ENCODE results near the gene TMEM245. TPM values are rescaled to one million over a fixed set of nuclear protein-coding genes. Genes with fewer than 3 reads are reported as not detected.

The TMEM245 gene
- total RNA-seq, 2 experiments from 2014 or later, result 25.9 to 39.2 TPM

DNA sequence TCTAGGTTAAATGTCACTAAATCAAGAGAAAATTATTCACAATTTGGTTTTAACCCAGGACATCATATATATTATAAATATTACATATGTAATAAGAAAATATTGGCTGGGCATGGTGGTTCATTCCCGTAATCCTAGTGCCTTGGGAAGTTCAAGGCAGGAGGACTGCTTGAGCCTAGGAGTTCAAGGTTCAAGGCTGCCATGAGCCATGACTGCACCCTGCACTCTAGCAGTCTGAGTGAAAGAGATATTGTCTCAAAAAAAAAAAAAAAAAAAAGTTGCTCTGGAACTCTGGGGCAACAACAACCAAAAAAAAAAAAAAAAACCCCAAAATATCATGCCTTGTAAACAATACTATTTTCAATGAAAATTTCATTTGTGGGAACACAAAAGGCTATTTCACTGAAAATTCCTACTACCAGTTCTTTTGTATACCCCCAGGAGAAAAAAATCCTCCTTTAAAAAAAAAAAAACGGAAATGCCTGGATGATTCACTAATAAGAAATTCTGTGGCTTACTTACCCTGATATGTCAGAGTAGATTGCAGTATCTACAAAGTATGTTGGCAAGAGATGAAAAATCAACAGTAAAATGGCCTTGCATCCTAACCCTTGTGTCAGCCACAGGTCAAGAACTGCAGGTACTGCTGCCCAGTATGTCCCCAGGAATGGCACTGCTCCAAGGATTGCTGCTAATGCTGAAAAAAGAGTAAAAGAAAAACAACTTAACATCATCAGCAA, 83.9 kb downstream of the TMEM245 start:
- H3K36me3 Mint-ChIP-seq, result peaks cover 29% of the 10 kb centered on the region
- no peak overlapping the region for H3K4me3 Mint-ChIP-seq
- no peaks in the 10 kb centered on the region for H3K27me3 Mint-ChIP-seq
- no peaks in the 10 kb centered on the region for H3K9me3 Mint-ChIP-seq (ENCODE audit: low read depth)
- DNase-seq, result no peak
- CTCF ChIA-PET, result no interaction called here
- no peaks in the 10 kb centered on the region for H3K4me1 Mint-ChIP-seq
- H3K27ac Mint-ChIP-seq, result no peak overlapping the region
- ATAC-seq, result no peak

DNA sequence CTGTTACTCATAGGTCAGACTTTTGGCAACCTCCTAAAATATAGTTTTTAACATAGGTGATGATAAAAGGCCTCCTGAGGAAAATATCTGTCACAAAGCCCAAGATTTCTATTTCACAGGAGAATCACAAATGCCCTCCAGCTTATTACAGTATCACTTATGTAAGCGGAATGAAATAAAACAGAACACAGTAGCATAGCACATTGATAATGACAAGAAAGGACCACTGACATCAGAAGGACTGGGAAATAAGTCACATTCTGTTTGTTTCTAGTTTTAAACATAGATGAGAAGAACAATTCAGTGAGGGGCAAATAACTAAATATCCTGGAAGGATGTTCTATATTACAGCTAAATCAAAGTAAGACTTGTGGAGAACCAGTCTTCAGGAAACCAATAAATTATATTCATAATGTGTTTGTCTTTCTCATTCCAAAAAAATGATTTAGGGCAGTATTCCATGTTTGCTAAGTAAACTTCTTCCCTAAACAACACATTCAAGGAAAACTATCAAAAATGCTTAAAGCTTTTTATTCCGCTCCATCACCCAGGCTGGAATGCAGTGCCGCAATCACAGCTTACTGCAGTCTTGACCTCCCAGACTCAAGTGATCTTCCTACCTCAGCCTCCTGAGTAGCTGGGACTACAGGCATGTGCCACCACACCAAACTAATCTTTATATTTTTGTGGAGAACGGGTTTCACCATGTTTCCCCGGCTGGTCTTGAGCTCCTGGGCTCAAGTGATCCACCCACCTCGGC, 85.6 kb downstream of the TMEM245 start:
- no peak overlapping the region for H3K27ac Mint-ChIP-seq
- ATAC-seq, result no peak
- no peaks in the 10 kb centered on the region for H3K9me3 Mint-ChIP-seq (ENCODE audit: low read depth)
- DNase-seq, result no peak
- H3K4me1 Mint-ChIP-seq, result no peaks in the 10 kb centered on the region
- peaks cover 26% of the 10 kb centered on the region for H3K36me3 Mint-ChIP-seq
- H3K27me3 Mint-ChIP-seq, result no peaks in the 10 kb centered on the region
- H3K4me3 Mint-ChIP-seq, result no peak overlapping the region
- CTCF ChIA-PET, result no interaction called here

DNA sequence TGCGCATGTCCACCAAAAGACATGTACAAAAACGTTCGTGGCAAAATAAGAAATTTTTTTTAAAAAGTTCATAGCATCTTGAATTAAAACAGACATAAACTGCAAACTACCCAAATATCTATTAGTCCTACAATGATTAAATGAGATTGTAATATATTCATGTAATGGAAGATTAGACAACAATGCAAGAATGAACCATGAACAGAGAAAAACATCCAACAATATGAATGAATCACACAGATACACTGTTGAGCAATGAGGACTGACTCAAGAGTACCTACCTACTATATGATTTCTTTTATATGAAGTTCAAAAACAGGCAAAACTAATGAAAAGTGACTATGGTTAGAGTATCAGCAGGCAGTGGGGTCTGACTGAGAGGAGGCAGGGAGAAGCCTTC, 88.5 kb downstream of the TMEM245 start:
- H3K36me3 Mint-ChIP-seq, result peaks cover 21% of the 10 kb centered on the region
- CTCF ChIA-PET, result no interaction called here
- no peak overlapping the region for H3K4me3 Mint-ChIP-seq
- no peaks in the 10 kb centered on the region for H3K9me3 Mint-ChIP-seq (ENCODE audit: low read depth)
- H3K27ac Mint-ChIP-seq, result no peak overlapping the region
- no peaks in the 10 kb centered on the region for H3K27me3 Mint-ChIP-seq
- no peak for DNase-seq
- no peaks in the 10 kb centered on the region for H3K4me1 Mint-ChIP-seq
- no peak for ATAC-seq

DNA sequence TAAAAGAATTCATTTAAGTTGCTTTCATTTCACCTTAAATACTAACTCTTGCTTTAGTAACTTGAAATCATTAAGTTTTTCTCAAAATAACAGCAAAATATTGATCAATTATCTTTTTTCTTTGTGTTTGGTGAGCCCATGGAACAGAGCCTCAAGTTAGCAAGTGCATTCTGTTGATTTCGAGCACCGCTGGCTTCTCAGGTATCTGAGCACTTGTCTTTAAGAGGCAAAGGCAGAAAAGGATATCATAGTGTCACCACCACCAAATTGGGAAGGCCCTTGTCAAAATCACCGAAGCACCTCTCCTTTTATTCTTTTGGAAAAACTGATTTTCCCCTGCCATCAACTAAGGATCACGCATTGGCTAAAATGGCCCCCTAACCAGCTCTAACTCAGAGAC, 89.3 kb downstream of the TMEM245 start:
- Mint-ChIP-seq H3K4me3 (no peak overlapping the region), H3K4me1 (no peaks in the 10 kb centered on the region), H3K36me3 (peaks cover 18% of the 10 kb centered on the region), H3K27ac (no peak overlapping the region), H3K27me3 (no peaks in the 10 kb centered on the region), H3K9me3 (ENCODE audit: low read depth) (no peaks in the 10 kb centered on the region)
- DNase-seq, result no peak
- no peak for ATAC-seq
- CTCF ChIA-PET, result no interaction called here

DNA sequence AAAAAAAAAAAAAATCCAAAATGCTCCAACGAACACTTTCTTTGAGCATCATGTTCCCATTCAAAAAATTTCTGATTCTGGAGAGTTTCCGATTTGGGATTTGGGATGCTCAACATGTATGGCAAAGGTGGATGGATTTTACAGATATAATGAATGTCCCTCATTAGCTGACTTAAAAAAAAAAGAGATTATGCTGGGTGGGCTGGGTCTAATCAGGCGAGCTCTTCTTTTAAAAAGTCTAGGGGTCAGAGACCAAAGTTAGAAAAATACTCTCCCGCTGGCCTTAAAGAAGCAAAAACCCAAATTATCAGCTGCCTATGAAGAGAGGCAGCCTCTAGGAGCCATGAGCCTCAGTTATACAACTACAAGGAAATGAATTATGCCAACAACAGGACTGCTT, 91.3 kb downstream of the TMEM245 start:
- Mint-ChIP-seq H3K27me3 (no peaks in the 10 kb centered on the region), H3K36me3 (peaks cover 12% of the 10 kb centered on the region), H3K27ac (no peak overlapping the region), H3K9me3 (ENCODE audit: low read depth) (no peaks in the 10 kb centered on the region), H3K4me3 (no peak overlapping the region), H3K4me1 (no peaks in the 10 kb centered on the region)
- ATAC-seq, result no peak
- DNase-seq, result no peak
- CTCF ChIA-PET, result no interaction called here

DNA sequence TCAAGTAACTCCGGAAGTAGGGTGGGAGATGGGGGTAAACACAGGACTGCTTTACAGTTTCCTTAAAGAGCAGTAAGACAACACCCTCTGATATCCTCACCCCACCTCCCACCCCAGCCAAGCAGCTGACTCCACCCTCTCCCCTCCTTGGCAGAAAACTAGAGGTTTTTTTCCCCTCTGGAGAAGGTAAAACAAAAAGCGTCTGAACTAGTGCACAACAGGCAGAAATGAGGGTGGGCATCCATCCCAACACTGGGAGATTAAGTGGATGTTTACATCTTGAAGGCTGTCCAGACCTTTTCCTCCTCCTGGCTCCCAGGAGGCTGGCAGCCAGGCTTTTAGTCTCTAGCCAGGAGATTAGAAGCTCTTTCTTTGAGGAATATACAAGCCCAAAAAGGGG, 92.6 kb downstream of the TMEM245 start:
- no peak for DNase-seq
- Mint-ChIP-seq H3K36me3 (peaks cover 6% of the 10 kb centered on the region), H3K27me3 (no peaks in the 10 kb centered on the region), H3K27ac (no peak overlapping the region), H3K4me1 (no peaks in the 10 kb centered on the region), H3K4me3 (no peak overlapping the region), H3K9me3 (ENCODE audit: low read depth) (no peaks in the 10 kb centered on the region)
- CTCF ChIA-PET, result no interaction called here
- ATAC-seq, result no peak

DNA sequence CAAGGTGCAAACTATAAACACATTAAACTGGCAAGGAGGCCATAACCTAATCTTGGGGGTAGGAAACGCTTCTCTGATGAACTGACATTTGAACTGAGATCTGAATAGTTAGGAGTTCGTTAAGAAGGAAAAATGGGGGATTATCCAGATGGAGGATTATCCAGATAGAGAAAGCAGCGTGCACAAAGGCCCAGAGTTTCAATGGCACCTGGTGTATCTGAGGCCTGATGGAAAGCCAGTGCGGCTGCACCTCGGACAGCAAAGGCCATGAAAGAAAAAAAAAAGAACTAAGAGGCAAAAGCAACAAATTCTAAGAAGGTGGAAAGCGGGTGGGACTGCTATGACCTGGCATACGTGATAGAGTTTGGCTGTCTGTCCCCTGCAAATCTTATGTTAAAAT, 93.4 kb downstream of the TMEM245 start:
- Mint-ChIP-seq H3K4me3 (no peak overlapping the region), H3K36me3 (peaks cover 4% of the 10 kb centered on the region), H3K9me3 (ENCODE audit: low read depth) (no peaks in the 10 kb centered on the region), H3K27ac (no peak overlapping the region), H3K4me1 (no peaks in the 10 kb centered on the region), H3K27me3 (no peaks in the 10 kb centered on the region)
- CTCF ChIA-PET, result no interaction called here
- ATAC-seq (no peak), DNase-seq (no peak)

DNA sequence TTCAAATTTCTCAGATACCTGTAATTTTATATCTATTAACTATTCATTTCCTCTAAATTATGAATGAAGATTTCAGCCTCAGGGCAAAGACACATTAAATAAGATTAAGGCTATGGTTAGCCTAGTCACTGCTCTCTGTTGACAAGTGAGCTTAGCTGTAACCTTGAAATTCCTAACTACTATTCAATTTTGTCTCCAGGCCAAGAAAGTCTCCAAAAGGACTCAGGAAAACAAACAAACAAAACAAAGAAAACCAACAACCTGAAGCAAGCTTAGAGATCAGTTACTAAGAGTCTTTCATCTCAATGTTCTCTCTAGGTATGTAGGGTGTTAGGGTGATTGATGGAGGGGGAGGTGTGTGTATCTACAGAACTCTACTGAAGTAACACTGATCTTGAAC, 96.9 kb downstream of the TMEM245 start:
- CTCF ChIA-PET, result interaction anchor here (1.2 kb wide), 1 partner anchor 24 kb away, joined by 3 read pairs; no protein-coding TSS in a partner anchor
- Mint-ChIP-seq H3K4me3 (no peak overlapping the region), H3K36me3 (peaks cover 7% of the 10 kb centered on the region), H3K9me3 (ENCODE audit: low read depth) (no peaks in the 10 kb centered on the region), H3K27ac (no peak overlapping the region), H3K4me1 (peaks cover 4% of the 10 kb centered on the region), H3K27me3 (no peaks in the 10 kb centered on the region)
- DNase-seq, result no peak
- ATAC-seq, result no peak

DNA sequence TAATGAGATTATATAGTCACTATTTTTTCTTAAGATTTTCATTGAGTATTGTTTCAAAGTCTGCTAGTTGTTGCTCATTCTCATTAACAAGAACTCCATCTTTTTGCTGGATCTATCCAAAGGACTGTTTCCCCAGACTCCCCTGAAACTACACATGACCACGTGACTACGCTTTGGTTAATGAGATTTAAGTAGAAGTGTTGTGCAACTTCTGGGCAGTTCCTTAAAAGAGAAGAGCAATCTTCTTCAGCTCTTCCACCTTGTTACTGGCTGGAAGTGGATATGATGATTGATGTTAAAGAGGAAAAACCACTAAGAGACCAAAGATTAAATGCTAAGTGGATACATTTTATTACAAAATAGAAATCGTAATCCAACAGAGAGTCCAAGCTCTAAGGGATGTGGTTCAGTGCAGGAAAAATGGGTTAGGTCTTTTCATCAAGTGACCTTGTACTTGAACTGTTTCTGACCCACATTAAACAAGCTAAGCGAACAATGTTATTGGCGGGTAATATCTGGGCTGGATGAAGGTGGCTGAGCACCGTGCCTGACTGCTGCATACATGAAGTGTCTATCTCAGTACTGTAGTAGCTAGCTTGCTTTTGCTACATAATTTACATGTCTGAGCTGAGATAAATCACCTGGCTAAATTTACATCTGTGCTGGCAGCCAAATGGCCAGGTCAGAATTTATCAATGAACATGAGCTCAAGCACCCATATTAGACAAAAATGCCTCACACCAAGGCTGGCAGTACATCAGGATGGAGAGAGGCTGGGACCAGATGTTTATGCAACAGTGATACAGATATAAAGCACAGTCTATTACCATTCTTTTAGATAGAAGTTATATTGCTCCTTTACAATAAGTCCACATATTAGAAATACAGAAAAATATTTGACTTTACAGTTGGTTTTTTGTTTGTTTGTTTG, 98.9 kb downstream of the TMEM245 start:
- H3K4me3 Mint-ChIP-seq, result no peak overlapping the region
- H3K27me3 Mint-ChIP-seq, result no peaks in the 10 kb centered on the region
- no peaks in the 10 kb centered on the region for H3K9me3 Mint-ChIP-seq (ENCODE audit: low read depth)
- peaks cover 4% of the 10 kb centered on the region for H3K4me1 Mint-ChIP-seq
- peaks cover 7% of the 10 kb centered on the region for H3K36me3 Mint-ChIP-seq
- CTCF ChIA-PET, result no interaction called here
- no peak overlapping the region for H3K27ac Mint-ChIP-seq
- no peak for ATAC-seq
- DNase-seq, result no peak

DNA sequence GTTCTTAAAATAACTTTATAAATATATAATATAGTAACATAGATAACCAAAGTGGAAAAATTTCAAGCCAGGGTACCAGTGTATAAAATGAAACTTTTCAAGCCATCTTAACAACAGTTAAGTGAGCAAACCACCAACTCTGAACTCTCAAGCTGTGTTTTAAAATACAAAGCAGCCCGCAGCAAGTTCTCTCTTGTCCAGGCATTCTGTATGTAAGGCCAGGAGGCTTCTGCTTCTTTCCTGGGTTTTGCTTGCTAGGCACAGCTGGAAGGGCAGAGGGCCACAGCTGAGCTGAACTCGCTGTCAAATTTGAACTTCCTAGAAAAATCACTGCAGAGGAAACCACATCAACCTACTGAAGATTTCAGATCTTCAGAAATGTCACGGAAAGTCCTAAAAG, 99.6 kb downstream of the TMEM245 start:
- Mint-ChIP-seq H3K36me3 (peaks cover 7% of the 10 kb centered on the region), H3K4me3 (no peak overlapping the region), H3K27me3 (no peaks in the 10 kb centered on the region), H3K9me3 (ENCODE audit: low read depth) (no peaks in the 10 kb centered on the region), H3K27ac (no peak overlapping the region), H3K4me1 (peaks cover 4% of the 10 kb centered on the region)
- DNase-seq (no peak), ATAC-seq (no peak)
- CTCF ChIA-PET, result no interaction called here

DNA sequence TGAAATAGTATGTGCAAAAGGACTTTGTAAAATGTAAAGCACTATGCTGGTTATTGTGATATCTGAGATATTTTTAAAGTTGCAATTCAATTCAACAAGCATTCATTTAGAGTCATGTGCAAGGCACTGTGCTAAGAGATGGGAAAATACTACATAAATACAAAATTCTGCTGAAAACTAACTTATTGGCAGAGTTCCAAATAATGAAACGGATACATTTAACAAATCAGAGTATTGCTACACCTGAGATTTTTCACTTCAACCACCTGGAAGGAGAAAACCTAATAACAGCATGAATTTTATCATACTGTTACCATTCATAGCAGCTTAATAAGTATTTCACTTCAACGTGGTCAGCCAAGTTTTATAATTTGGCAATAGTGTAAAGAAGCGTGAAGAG, 100.3 kb downstream of the TMEM245 start:
- DNase-seq (no peak), ATAC-seq (no peak)
- CTCF ChIA-PET, result no interaction called here
- Mint-ChIP-seq H3K4me1 (peaks cover 4% of the 10 kb centered on the region), H3K4me3 (no peak overlapping the region), H3K27me3 (no peaks in the 10 kb centered on the region), H3K36me3 (peaks cover 7% of the 10 kb centered on the region), H3K27ac (no peak overlapping the region), H3K9me3 (ENCODE audit: low read depth) (no peaks in the 10 kb centered on the region)

DNA sequence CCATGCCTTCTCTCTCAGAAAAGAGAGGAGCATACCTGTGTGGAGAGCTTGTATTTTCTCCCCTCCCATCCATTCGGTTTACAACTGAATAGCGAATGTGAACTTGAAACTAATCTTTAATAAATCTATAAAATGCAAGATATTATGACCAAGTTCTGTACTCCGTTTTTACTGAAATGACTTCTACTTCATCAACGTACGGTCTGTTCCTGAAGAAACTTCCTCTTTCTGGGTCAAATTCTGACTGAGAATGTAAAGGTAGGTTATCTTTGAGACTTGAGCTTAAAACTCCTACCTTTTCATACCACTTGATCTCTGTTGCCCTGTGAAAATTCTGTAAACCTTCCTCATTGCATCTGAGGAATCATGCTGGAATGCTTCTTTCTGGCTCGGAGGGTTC, 102.3 kb downstream of the TMEM245 start:
- H3K4me3 Mint-ChIP-seq, result no peak overlapping the region
- H3K36me3 Mint-ChIP-seq, result peaks cover 7% of the 10 kb centered on the region
- peaks cover 8% of the 10 kb centered on the region for H3K4me1 Mint-ChIP-seq
- DNase-seq (no peak), ATAC-seq (no peak)
- CTCF ChIA-PET, result interaction anchor here (1.4 kb wide), 1 partner anchor 9 kb away, joined by 3 read pairs; no protein-coding TSS in a partner anchor
- no peak overlapping the region for H3K27ac Mint-ChIP-seq
- H3K9me3 Mint-ChIP-seq (ENCODE audit: low read depth), result no peaks in the 10 kb centered on the region
- no peaks in the 10 kb centered on the region for H3K27me3 Mint-ChIP-seq

DNA sequence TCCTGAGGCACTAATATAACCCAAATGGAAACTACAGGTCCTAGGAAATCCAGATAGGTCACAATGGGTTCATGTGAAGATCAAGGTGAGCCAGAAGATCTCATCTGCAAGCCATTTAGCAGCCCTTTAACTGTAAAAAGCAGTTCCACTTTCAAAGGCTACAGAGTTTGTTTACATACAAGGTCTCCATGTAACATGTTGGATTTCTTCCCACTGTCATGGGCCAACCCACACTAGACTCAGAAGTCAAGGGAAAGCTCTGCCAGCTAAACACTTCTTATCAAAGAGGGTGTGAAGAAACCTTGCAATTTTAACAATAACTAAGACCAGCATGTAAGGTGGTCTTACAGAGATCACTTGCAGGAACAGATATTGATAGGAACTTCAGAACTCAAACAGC, 102.7 kb downstream of the TMEM245 start:
- CTCF ChIA-PET, result interaction anchor here (1.4 kb wide), 1 partner anchor 9 kb away, joined by 3 read pairs; no protein-coding TSS in a partner anchor
- H3K27ac Mint-ChIP-seq, result no peak overlapping the region

More for the DNA sequence above, 102.7 kb downstream of the TMEM245 start:
- H3K27me3 Mint-ChIP-seq, result no peaks in the 10 kb centered on the region
- no peak for DNase-seq
- H3K4me3 Mint-ChIP-seq, result no peak overlapping the region
- H3K9me3 Mint-ChIP-seq (ENCODE audit: low read depth), result no peaks in the 10 kb centered on the region
- ATAC-seq, result no peak
- H3K4me1 Mint-ChIP-seq, result peaks cover 13% of the 10 kb centered on the region
- peaks cover 7% of the 10 kb centered on the region for H3K36me3 Mint-ChIP-seq
